Stimulated activated CD4-positive, alpha-beta T cell treated with anti-CD3 and anti-CD28 coated beads, TNF-alpha, amount 100 ng/mL, for 4 hours (primary cell): ENCODE measurements around the gene MARCO.

Source experiments
- DNase-seq, 3 experiments: peaks; one replicate each; pipeline ENCODE4 v3.0.0-alpha.2; 2020; ENCODE audit warnings: low read depth in 3 of 3

Gene MARCO

DNA sequence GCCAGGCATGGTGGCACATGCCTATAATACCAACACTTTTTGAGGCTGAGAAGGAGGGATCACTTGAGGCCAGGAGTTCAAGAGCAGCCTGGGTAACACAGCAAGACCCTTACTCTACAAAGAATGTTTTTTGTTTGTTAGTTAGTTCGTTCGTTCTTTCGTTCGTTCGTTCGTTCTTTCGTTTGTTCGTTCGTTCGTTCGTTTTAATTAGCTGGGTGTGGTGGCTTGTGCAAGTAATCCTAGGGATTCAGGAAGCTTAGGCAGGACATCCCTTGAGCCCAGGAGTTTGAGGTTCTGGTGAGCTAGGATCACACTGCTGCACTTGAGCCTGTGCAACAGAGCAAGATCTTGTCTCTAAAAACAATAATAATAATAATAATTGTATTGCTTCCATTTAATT, 98.7 kb downstream of the MARCO start:
- DNase-seq, result no peak
